CD4-positive, alpha-beta T cell (primary cell): ENCODE results near the gene LRP4. TPM values are rescaled to one million over a fixed set of nuclear protein-coding genes. Genes with fewer than 3 reads are reported as not detected.
"Not testable (repeated sequence)": the region's sequence is repeated elsewhere in the genome, so short reads cannot be mapped to it uniquely, and the experiment has no call there.

Experiments used
- ATAC-seq: fragments of 200-7000 bp; cut with Tn5 transposase; one replicate; pipeline ENCODE4 v1.10.0; 2022; ENCODE audit warnings: mild to moderate bottlenecking; ENCODE audit not compliant: poor library complexity
- CTCF ChIA-PET: fragments of 350-600 bp; sonication (Branson Sonifier 250); formaldehyde crosslinking; loops from one replicate; lab custom pipeline; 2021; ENCODE audit warnings: antibody characterized with exemption, inconsistent platforms; lab: Charles Lee
- POLR2A ChIA-PET: fragments of 350-600 bp; sonication (Branson Sonifier 250); formaldehyde crosslinking; loops from one replicate; lab custom pipeline; 2021; ENCODE audit warnings: antibody characterized with exemption, inconsistent platforms; lab: Charles Lee
- DNase-seq, 14 experiments: peaks; one replicate each; pipeline ENCODE4 v3.0.0-alpha.2; 2013 to 2020; ENCODE audit warnings: mixed read lengths in 2 of 14
- H3K27ac ChIP-seq, 2 donors: one replicate each; pipeline versions ENCODE4 v1.5.1 to v1.7.0; 2013; ENCODE audit warnings: low read length in 2 of 2, low read depth in 1 of 2, mild to moderate bottlenecking in 1 of 2
- H3K27me3 ChIP-seq, 2 experiments: 1 replicate in 1 of 2; 2 replicates in 1 of 2; pipeline versions ENCODE4 v1.6.1 to v1.7.0; 2013; ENCODE audit warnings: low read length in 2 of 2, control low read depth in 1 of 2, mild to moderate bottlenecking in 1 of 2, moderate library complexity in 1 of 2; ENCODE audit not compliant: insufficient read depth in 2 of 2, control insufficient read depth in 1 of 2
- H3K36me3 ChIP-seq: one replicate; pipeline ENCODE4 v1.6.1; 2013; ENCODE audit warnings: low read length, control low read depth; ENCODE audit not compliant: insufficient read depth
- H3K4me1 ChIP-seq: one replicate; pipeline ENCODE4 v1.6.1; 2013; ENCODE audit warnings: low read length, control low read depth; ENCODE audit not compliant: insufficient read depth
- H3K4me3 ChIP-seq: one replicate; pipeline ENCODE4 v1.5.1; 2013; ENCODE audit warnings: mild to moderate bottlenecking, low read length, moderate library complexity
- H3K9me3 ChIP-seq, 2 experiments: 1 replicate in 1 of 2; 2 replicates in 1 of 2; pipeline versions ENCODE4 v1.6.1 to v1.7.0; 2013; ENCODE audit warnings: low read length in 2 of 2, mild to moderate bottlenecking in 2 of 2, control low read depth in 1 of 2, moderate library complexity in 1 of 2; ENCODE audit not compliant: control insufficient read depth in 1 of 2, insufficient read depth in 1 of 2
- H3K27ac Mint-ChIP-seq: one replicate; pipeline ENCODE4 v1.8.0; 2020; ENCODE audit warnings: mixed read lengths
- H3K27me3 Mint-ChIP-seq: one replicate; pipeline ENCODE4 v1.8.0; 2021; ENCODE audit warnings: mixed read lengths
- H3K36me3 Mint-ChIP-seq: one replicate; pipeline ENCODE4 v1.8.0; 2021; ENCODE audit warnings: low read depth, mixed read lengths
- H3K4me1 Mint-ChIP-seq: one replicate; pipeline ENCODE4 v1.8.0; 2021; ENCODE audit warnings: low read depth, mixed read lengths
- H3K4me3 Mint-ChIP-seq: one replicate; pipeline ENCODE4 v1.8.0; 2020; ENCODE audit warnings: mild to moderate bottlenecking, mixed read lengths
- H3K9me3 Mint-ChIP-seq: one replicate; pipeline ENCODE4 v1.8.0; 2020; ENCODE audit warnings: mixed read lengths
- intact Hi-C, 2 experiments: fragments of 100-400 bp; cut with DNase I in 1 of 2; cut with micrococcal nuclease in 1 of 2; formaldehyde crosslinking; loops; one replicate each; pipeline versions ENCODE4 v1.15.1 to v1.9.0; 2023 to 2025; cut with DNase I, micrococcal nuclease
- total RNA-seq, 174 experiments: library from RNA in 2 of 174; stranded (reverse) in 2 of 174; gene quantifications; one replicate each; pipeline ENCODE4 v1.2.3 and lab custom pipeline; 2021 to 2026
- TF ChIP-seq, protein P1 (sequence below): fragments of 200-600 bp; IDR thresholded peaks from one replicate; pipeline ENCODE4 v1.8.0; 2022; ENCODE audit warnings: antibody characterized with exemption, mild to moderate bottlenecking

The LRP4 gene
- total RNA-seq, 2 experiments from 2014 or later = not detected

- no peaks in the 10 kb centered on the region for H3K27me3 Mint-ChIP-seq
- H3K27ac ChIP-seq = no peak overlapping the region
- no peaks in the 10 kb centered on the region for H3K27me3 ChIP-seq
- H3K36me3 Mint-ChIP-seq = peaks cover 35% of the 10 kb centered on the region
- ChIA-PET CTCF (no interaction called here), POLR2A (interaction anchor here (0.6 kb wide), 1 partner anchor 394 kb away, joined by 3 read pairs; no protein-coding TSS in a partner anchor)
- no peak overlapping the region for H3K4me3 ChIP-seq
- no peaks in the 10 kb centered on the region for H3K36me3 ChIP-seq
- no peaks in the 10 kb centered on the region for H3K4me1 ChIP-seq
- DNase-seq = no peak
- no peak overlapping the region for H3K27ac Mint-ChIP-seq
- no peak overlapping the region for H3K4me3 Mint-ChIP-seq
- intact Hi-C loops = no loop called here
- TF ChIP-seq, protein P1, sequence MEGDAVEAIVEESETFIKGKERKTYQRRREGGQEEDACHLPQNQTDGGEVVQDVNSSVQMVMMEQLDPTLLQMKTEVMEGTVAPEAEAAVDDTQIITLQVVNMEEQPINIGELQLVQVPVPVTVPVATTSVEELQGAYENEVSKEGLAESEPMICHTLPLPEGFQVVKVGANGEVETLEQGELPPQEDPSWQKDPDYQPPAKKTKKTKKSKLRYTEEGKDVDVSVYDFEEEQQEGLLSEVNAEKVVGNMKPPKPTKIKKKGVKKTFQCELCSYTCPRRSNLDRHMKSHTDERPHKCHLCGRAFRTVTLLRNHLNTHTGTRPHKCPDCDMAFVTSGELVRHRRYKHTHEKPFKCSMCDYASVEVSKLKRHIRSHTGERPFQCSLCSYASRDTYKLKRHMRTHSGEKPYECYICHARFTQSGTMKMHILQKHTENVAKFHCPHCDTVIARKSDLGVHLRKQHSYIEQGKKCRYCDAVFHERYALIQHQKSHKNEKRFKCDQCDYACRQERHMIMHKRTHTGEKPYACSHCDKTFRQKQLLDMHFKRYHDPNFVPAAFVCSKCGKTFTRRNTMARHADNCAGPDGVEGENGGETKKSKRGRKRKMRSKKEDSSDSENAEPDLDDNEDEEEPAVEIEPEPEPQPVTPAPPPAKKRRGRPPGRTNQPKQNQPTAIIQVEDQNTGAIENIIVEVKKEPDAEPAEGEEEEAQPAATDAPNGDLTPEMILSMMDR = no peak
- no peaks in the 10 kb centered on the region for H3K4me1 Mint-ChIP-seq
- ATAC-seq = no peak
- H3K9me3 Mint-ChIP-seq = peaks cover 5% of the 10 kb centered on the region
- H3K9me3 ChIP-seq = no peaks in the 10 kb centered on the region
Measured at GRCh38 chr11:46963844-46964243, 45.5 kb upstream of the LRP4 start.

- H3K27me3 Mint-ChIP-seq, CTCF ChIA-PET, H3K4me1 ChIP-seq, H3K27me3 ChIP-seq, H3K9me3 Mint-ChIP-seq, H3K27ac ChIP-seq, ATAC-seq, H3K27ac Mint-ChIP-seq, H3K4me3 ChIP-seq, POLR2A ChIA-PET, H3K4me1 Mint-ChIP-seq, H3K36me3 ChIP-seq, DNase-seq, H3K9me3 ChIP-seq, H3K4me3 Mint-ChIP-seq, intact Hi-C loops: not testable (repeated sequence)
- peaks cover 42% of the 10 kb centered on the region for H3K36me3 Mint-ChIP-seq
Measured at GRCh38 chr11:46961886-46962285, 43.5 kb upstream of the LRP4 start.

DNA sequence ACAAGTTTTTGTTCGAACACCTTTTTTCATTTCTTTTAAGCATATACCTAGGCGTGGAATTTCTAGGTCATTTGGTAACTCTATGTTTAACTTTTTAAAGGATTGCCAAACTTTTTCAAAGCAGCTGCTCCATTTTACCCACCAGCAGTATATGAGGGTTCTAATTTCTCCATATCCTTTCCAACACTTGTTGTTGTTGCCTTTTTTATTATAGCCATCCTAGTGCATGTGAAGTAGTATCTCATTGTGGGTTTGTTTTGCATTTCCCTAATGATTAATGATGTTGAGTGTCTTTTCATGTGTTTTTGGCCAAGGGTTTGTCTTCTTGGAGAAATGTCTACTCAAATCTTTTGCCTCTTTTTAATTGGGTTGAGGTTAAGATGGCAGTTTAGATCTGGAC, 42.7 kb upstream of the LRP4 start:
- DNase-seq (no peak), ATAC-seq (no peak)
- Histone ChIP-seq H3K9me3 (no peaks in the 10 kb centered on the region), H3K4me3 (no peak overlapping the region), H3K27ac (no peak overlapping the region), H3K36me3 (no peaks in the 10 kb centered on the region), H3K4me1 (no peaks in the 10 kb centered on the region), H3K27me3 (no peaks in the 10 kb centered on the region)
- ChIA-PET CTCF (no interaction called here), POLR2A (no interaction called here)
- H3K27me3 Mint-ChIP-seq = no peaks in the 10 kb centered on the region
- H3K36me3 Mint-ChIP-seq = peaks cover 42% of the 10 kb centered on the region
- peaks cover 5% of the 10 kb centered on the region for H3K9me3 Mint-ChIP-seq
- intact Hi-C loops = no loop called here
- no peak overlapping the region for H3K4me3 Mint-ChIP-seq
- H3K4me1 Mint-ChIP-seq = no peaks in the 10 kb centered on the region
- H3K27ac Mint-ChIP-seq = no peak overlapping the region
- TF ChIP-seq, protein P1 = no peak

DNA sequence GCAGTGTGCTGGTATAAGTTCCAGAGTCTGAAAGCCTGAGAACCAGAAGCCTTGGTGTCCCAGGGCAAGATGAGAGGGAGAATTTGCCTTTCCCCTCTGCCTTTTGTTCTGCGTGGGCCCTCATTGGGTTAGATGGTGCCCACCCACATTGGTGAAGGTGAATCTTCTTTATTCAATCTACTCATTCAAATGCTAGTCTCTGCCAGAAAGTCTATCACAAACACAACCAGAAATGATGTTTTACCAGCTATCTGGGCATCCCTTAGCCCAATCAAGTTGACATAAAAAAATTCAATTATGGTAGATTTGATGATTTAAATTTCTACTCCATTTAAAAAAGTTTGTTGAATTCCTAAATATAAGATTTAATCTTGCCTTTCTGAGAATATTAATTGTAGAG, 40.4 kb upstream of the LRP4 start:
- Histone ChIP-seq H3K27me3 (no peaks in the 10 kb centered on the region), H3K4me1 (no peaks in the 10 kb centered on the region), H3K4me3 (no peak overlapping the region), H3K36me3 (no peaks in the 10 kb centered on the region), H3K9me3 (no peaks in the 10 kb centered on the region), H3K27ac (no peak overlapping the region)
- Mint-ChIP-seq H3K27ac (no peak overlapping the region), H3K36me3 (peaks cover 37% of the 10 kb centered on the region), H3K9me3 (peaks cover 5% of the 10 kb centered on the region), H3K4me1 (no peaks in the 10 kb centered on the region), H3K4me3 (no peak overlapping the region), H3K27me3 (no peaks in the 10 kb centered on the region)
- ATAC-seq (no peak), DNase-seq (no peak)
- intact Hi-C loops = no loop called here
- ChIA-PET CTCF (no interaction called here), POLR2A (no interaction called here)
- TF ChIP-seq, protein P1 = no peak
